PC-3 (cell line): ENCODE results near the gene CYB5R4.

Experiments
- EZH2phosphoT487 ChIP-seq: fragments of 300-600 bp; sonication (generic); IDR thresholded peaks from 2 replicates; pipeline ENCODE4 v1.6.1; 2018; ENCODE audit warnings: mild to moderate bottlenecking, antibody characterized with exemption, low read length, borderline replicate concordance
- TF ChIP-seq, protein P1 (sequence below): fragments of 300-600 bp; sonication (generic); conservative IDR thresholded peaks from 2 replicates; pipeline ENCODE4 v1.5.1; 2017; ENCODE audit warnings: antibody characterized with exemption, low read depth, mild to moderate bottlenecking, low read length

DNA sequence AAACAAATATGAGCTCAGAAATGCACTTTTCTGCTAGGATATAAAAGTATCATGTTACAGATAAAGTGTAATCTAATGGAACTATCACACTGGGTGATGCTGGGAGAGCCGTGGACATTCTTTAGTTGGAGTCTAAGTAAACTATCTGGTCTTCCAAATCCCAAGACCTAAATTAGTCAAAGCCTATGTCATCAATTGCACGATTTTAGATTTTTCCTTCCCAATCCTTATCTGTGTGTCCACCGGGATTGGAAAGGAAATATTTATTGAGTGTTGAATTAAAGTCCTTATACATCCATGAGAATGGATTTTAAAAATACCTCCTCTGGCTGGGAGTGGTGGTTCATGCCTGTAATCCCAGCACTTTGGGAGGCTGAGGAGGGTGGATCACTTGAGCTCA lies 154.4 kb downstream of the CYB5R4 start:
- TF ChIP-seq, protein P1, sequence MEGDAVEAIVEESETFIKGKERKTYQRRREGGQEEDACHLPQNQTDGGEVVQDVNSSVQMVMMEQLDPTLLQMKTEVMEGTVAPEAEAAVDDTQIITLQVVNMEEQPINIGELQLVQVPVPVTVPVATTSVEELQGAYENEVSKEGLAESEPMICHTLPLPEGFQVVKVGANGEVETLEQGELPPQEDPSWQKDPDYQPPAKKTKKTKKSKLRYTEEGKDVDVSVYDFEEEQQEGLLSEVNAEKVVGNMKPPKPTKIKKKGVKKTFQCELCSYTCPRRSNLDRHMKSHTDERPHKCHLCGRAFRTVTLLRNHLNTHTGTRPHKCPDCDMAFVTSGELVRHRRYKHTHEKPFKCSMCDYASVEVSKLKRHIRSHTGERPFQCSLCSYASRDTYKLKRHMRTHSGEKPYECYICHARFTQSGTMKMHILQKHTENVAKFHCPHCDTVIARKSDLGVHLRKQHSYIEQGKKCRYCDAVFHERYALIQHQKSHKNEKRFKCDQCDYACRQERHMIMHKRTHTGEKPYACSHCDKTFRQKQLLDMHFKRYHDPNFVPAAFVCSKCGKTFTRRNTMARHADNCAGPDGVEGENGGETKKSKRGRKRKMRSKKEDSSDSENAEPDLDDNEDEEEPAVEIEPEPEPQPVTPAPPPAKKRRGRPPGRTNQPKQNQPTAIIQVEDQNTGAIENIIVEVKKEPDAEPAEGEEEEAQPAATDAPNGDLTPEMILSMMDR: no peak
- TF ChIP-seq EZH2phosphoT487: no peak
